GM18520 (cell line): ENCODE measurements around the gene TGFBI.

Experiments
- ATAC-seq: cut with Tn5 transposase; IDR thresholded peaks from one replicate; pipeline ENCODE4 v1.9.1; 2021; ENCODE audit not compliant: unreplicated experiment

Gene TGFBI

DNA sequence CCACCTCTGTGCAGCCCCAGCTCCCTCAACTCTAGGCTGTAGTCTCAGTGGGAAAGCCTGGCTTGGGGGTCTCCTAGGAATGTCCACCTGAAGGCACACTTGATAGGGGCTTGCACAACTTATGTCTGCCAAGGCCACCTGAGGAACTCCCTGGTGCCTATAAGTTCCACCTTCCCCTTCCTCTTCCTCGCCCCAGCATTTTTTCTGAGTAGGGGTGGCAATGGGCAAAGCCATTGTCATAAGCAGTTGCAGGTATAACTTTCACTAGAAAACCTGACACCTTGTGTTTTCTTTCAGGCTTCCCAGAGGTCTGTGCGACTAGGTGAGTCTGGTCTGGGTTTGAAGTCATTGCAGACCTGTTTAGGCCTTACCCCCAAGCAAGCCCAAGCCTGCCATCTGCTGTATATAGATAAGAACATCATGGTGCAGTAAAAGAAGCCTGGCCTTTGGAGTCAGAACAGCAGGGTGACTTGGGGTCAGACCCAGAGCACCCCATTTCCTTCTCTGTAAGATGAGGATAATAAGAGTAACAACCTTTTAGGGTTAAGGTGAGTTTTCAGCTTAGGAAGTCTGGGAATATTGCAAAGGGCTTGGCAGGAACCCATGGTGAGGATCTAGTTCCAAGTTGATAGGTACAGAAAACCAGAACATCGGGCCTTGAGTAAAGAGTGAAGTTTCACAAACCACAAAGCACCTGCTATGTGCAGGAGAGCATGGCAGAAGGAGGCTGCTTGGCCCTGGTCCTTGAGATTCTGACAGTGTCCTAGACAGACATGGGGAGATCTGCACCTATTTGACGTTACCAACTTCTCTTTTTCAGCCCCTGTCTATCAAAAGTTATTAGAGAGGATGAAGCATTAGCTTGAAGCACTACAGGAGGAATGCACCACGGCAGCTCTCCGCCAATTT, 33.8 kb downstream of the TGFBI start:
- peak; percentile 50 for ATAC-seq

DNA sequence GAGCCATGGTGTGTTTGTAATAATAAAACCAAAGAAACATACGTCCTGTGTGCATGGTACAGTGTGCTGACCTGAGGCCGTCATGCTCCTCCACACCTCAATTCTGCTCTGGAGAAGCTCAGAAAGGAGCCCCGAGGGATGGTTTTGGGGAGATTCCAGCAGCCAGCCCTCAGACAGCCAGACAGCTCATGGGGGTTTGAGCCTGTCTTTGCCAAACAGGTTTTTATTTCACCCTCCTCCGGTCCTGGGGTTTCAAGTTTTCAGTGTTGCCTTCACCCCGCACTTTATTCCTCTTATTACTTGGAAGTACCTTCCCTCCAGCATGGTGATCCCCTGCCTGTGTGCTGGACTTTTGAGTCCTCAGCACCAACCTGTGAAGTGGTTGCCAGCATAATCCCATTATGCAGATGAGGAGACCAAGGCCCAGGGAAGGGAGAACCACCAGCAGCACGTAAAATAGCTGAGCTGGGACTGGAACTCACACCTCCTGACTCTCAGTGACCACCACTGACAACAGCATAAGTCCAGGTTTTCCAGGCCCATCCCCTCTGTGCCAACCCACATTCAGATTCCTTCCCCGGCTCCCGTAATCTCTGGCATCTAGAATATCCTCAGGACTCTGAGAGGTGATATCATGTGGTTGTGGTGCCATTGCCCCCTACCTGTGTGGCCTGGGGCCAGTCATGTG, 35.1 kb downstream of the TGFBI start:
- ATAC-seq, result no peak

DNA sequence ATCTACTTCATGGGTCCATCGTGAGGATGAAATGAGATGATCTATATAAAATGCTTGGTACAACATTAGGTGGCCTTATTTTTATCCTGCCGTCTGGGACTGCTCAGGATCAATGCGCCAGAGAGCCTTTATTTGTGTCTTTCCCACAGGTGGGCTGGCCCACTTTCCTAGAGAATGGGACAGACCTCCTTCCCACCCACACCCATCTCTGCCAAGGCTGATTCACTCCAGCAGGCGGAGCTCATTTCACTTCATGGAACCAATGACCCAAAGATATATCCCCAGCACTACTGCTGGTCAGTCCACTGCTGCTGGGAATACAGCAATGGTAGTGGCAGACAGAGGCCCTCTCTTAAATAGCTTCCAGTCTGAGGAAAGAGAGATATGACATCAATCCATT, 35.7 kb downstream of the TGFBI start:
- no peak for ATAC-seq

DNA sequence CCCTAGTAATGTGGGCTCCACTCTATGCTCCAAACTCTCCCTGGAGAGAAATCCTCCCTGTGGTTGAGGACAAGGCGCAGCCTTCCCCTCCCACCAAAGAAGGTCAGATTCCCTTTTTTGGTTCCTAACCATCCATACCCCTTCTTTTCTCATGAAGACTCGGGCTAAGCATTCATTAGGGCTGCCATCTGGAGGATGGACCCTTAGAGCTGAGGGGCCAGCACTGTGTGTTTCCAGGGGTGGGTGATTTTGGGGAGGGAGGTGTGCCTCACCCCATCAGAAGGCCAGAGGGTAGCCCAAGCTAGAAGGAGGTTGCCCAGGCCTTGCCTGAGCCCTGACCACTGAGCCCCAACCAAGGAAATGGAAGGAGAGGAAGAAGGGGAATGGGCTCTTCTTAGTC, 36.8 kb downstream of the TGFBI start:
- ATAC-seq, result no peak

DNA sequence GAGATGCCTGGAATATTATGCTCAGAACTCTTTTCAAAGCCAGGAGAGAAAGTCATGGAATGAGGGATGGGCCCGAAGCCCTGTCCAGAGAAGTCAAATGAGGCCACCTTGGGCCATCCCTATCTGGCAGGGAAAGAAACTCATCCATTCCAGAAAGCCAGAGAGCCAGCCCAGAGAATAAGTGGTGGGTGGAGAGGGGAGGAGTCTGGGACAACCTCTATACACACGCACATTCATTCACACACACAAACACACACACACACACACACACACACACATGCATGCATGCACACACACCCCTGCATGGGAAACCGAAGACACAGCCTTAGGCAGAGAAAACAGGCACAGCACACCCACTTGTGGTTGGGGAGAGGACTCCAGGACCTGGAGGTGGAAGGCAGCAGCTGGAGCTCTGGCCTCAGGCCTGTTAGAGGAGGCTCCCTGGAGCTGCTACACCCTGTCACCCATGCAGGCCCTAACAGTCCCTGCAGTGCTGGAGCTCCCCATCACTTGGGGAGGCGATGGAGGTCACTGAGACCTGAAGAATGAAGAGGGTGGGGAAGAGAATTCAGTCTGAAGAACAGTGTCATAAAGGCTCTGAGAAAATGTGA, 38.0 kb downstream of the TGFBI start:
- no peak for ATAC-seq

DNA sequence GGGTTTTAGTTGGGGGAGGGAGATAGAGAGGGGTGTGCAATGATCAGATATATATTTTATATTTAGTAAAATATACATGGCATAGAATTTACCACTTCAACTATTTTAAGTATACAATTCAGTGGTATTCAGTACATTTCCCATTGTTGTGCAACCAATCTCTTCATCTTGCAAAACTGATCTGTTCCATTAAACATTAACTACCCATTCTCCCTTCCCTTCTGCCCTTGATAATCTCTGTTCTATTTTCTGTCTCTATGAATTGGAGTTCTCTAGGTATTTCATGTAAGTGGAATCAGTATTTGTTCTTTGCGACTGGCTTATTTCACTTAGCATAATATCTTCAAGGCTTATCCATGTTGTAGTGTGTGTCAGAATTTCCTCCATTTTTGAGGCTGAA, 38.6 kb downstream of the TGFBI start:
- ATAC-seq, result no peak

DNA sequence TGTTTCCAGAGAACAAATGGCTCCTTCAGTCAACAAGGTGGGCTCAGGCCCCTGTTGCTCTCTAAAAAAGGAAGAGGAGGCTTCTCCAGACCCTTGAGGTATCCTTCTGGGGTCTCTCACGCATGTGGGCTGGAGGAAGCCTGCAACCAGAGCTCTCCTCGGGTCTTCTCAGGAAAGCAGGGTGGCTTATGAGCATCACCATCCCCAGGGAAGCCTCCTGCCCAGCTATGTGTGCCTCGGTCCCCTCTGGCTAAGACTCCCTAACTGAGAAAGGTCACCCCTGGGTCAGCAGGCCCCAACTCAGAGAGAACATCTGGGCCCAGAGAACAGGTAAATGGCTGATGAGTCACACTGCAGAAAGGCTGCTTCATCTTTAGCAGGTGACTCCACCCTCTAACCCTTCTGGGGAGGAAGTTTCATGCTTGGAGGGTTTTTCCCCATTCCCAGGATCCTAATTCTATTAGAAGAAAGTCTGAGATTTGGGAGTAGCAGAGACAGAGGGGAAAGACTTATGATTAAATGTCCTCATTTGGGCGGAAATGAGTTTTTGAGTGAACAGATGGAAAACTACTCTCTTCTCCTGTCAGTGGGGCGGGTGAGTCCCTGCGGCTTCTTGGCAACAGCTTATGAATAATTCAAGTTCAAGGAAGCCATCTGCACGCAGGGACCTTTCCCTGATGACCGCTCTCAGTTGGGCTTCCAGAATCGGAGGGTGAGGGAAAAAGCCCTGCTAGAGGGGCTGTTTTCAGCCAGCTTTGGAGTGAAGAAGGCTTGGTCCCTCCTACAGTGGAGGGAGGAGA, 41.9 kb downstream of the TGFBI start:
- ATAC-seq, result no peak

DNA sequence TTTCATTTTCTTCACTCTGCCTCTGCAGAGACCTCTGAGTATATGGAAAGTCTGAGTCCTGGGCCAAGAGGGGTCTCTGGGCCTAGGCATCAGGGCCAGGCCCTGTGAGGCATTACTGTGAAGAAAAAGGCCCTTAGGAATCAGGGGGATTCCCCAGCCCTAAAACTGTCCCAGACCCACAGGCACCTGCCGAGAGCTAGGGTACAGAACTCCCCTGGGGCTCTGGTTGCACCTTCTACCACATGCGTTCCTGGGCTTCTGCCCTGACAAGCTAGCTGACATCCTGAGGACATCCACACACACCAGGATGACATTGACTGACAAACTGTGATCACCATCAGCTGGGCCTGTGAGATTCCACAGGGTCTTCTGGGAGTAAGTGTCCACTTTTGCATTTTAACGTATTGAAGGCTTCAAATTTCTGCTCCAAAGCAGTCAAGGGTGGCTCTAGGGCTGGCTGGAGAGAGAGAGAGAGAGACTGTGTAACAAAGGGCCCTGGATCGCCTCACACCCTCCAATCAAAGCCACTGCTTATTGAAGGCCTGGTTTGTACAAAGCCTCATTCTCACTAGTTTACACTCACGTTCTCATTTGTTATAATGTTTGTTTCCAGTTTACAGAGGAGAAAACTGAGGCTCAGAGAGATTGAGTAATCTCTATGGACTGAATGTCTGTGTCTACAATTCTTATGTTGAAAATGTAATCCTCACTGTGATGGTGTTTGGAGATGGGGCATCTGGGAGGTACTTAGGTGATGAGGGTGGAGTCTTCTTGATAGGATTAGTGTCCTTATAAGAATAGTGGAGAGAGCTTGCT, 45.1 kb downstream of the TGFBI start:
- peak; percentile 68 for ATAC-seq

DNA sequence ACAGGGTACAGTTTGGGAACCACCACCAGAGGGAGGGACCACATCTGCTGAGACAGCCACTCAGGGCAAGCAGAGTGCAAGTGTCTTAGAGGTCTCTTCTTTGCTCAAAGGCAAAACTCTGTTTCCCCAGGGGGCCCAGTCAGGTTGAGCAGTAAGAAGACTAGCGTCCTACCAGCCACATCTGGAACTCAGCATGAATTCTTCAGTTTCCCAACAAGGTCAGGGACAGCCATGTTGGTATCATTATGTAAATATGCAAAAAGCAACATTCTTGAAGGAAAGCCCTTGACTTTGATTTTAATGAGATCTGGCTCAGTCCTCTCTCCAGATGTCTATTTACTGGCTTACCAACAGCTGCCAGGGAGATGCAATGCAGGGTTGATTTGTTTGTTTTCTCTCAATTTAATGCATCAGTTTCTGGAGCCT, 46.7 kb downstream of the TGFBI start:
- no peak for ATAC-seq

DNA sequence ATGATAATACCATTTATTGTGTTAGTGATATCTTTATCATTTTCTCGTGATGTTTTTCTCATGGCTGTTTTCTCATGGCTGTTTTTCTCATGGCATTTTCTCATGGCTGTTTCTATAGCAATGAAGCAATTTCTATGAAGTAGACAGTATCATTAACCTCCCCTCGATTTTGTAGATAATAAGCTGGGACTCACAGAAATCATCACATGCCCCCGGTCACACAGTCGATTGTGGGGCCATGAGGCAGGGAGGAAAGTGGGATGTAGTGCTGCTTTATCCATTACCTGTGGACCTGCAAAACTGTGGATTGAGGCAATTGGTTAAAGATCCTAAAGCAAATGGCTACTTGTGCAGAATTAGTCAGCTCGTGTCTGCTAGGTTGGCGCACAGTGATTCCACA, 47.3 kb downstream of the TGFBI start:
- ATAC-seq, result no peak

DNA sequence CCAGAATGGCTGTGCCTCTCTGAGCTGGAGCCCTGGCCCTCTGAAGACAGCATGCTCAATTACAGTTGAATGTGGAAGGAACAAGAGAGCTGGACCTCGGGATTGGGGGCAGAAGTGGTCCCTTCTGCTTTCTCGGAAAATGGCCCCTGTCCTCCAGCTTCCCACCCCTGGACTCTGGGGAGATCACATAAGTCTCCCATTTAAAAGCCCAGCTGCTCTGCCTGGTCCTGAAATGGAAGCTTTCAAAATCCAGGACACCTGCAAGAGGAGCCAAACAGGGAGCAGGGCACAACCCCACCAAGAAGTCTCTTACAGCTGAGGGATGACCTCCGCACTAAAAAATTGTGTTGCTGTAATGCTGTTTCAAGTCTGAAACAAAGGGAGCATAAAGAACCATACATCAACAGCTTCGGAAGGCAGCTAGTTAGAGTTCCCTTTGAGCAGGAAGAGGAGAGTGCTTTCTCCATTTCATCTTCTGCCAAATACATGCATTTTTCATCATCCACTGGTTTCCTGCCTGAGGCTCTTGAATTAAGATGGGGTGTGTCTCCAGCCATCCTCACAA, 48.2 kb downstream of the TGFBI start:
- ATAC-seq, result no peak

DNA sequence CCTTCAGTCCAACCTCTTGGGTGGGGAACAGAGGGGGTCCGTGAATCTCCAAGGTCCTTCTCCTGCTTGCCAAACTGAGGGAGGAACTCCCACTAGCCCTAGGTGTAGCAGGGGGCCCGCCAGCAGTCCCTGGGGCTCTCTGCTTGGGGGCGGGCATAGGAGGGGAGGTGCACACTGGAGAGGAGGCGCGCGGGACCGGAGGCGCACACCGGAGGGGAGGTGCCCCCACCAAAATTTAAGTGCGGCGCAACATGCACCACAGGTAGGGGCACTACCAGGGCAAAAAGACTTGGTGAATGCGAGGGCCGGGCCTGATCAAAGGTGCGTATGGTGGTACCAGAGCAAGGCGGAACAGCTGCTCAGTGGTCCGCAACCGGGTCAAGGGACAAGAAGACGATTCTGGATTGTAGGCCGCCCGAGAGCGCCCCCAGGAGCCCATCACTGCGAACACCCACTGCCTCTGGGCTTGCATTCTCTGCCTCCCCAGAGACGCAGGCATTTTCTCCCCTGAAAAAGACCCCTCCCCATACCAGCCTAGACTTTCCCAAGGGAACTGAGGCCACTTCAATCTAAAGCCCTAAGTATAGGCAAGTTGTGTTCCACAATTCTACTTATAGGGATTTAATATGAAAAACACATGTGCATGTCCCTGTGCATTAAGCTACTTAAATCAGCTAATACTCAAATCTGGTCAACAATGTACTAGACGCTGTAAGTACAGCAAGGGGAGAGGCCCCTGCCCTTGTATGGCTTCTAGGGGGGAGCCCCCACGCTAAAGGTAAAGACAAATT, 50.6 kb downstream of the TGFBI start:
- ATAC-seq, result no peak

DNA sequence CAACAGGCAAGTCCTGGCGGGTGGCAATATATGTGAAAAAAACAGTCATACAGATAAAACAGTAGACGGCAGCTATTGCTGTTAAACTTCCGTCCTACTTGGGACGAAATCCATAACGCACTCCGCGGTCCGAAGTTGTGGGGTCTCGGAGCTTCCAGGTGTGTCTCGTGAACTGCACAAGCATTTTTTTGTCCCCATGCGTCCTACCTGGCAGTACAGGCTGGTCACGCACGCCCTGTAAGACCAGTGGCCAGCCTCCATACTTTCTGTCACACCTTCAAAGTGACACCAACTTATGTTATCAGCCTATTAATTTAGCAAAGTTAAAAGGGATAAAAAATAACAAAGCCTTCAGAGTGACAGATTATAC, 51.3 kb downstream of the TGFBI start:
- ATAC-seq, result no peak

DNA sequence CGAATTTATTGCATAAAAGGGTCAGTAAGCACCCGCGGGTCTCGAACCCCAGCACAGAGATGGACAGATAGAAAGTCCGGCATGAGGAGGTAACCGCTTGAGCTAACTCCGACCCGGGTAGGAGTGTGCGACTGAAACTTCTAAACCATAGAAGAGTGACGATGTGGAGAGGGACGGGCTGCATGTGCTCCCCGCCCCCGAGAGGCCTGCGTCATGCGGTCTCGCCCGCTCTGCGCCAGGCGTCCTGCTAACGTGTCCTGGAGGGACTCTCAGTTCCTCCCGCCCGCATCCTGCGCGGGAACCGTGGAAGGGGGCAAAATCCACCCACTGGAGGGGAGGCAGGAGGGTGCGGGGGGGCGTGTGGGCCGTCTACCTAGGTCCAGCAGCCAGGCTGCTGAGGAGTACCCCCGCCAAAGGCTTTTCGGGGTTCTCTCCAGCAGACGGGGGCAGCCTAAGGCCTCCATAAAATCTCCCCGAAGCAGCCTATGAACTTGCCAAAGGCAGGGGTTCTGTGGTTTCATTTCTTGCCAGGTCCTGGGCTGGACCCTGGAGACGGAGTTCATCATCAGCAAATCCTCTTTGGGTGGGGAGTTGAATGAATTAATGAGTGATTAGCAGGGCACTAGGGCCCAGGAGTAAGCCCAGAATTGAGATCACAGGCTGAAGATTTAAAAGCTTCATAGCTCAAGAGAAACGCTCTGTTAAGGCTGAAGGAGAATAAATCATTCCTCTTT, 51.9 kb downstream of the TGFBI start:
- peak; percentile 75 for ATAC-seq

DNA sequence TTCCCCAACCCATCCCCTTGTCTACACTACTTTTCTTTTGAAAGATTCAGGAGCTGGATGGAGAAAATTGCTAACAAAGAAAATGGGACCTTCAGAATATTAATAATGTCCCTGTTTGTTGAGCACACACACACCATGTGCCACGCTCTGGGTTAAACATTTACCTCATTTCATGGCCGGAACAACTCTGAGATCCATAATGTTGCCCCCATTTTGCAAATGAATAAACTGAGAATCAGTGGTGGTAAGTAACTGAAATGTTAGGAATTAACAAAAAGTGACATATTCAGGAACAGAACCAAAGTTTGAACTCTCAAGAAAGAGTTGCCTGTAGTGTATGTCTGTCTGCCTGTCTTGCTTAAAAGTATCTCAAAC, 52.4 kb downstream of the TGFBI start:
- no peak for ATAC-seq

DNA sequence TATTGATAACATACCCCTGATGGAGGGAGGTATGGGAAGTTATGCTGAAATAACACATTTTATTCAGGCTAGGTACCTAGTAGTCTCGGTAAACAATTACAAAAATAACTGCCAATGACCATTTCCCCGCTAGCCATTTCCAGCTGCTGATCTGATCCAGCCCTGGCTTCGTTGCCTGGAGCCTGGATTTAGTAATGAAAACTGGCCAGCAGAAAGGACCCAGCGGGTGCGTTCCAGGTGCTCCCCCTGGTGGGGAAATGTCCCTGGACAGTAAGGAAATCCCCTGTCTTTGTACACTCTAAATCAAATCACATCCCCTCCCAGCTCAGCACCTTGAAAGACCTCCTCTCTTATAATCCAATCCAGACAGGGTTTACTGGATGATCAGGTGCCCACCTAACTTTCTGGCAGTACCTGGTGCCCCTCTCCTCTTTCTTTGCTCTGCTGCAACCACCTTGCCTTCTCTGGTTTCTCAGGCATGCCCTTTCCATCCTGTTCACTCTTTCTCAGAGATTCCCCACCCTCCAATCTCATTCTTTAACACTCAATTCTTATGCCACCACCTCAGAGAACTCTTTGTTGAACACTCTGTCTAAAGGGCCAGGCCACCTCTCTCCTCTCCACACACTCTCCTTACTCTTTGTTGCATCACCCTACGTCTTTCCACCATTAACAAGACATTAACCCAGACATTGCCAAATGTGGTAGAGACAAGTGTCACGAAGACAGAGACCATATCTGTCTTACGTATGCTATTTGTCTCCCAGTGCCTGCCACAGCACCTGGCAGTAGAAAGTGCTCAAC, 53.8 kb downstream of the TGFBI start:
- ATAC-seq, result no peak

DNA sequence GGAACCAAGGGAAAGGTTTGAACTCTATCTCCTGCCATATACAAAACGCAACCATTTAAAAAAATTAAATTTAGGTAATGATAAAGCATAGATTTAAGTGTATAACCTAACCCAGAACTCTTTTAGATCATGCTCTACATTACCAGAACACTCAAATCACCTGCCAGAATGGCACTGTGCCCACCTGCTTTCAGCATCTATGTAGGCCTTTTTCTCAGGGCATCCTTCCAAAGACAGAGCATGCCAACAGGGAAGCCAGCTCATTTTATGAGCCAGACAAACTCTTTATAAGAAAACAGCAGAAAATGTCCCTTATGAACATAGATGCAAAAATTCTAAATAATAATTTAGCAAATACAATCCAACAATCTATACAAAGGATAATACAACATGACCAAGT, 55.9 kb downstream of the TGFBI start:
- no peak for ATAC-seq
